Neuron (in vitro differentiated cells): Measurements from ENCODE around the gene EPHA3.

Experiments
- H2AFZ ChIP-seq: one replicate; pipeline ENCODE4 v1.6.1; 2013; ENCODE audit warnings: low read depth, mild to moderate bottlenecking, inconsistent platforms, low read length, moderate library complexity
- H3K27me3 ChIP-seq: one replicate; pipeline ENCODE4 v1.6.1; 2013; ENCODE audit warnings: low read length; ENCODE audit not compliant: insufficient read depth
- H3K36me3 ChIP-seq: one replicate; pipeline ENCODE4 v1.6.1; 2013; ENCODE audit warnings: low read length; ENCODE audit not compliant: insufficient read depth
- H3K4me1 ChIP-seq: one replicate; pipeline ENCODE4 v1.6.1; 2013; ENCODE audit warnings: low read length; ENCODE audit not compliant: insufficient read depth
- H3K4me3 ChIP-seq: 2 replicates; pipeline ENCODE4 v1.5.1; 2013; ENCODE audit warnings: mild to moderate bottlenecking, low read length, moderate library complexity
- H3K9me3 ChIP-seq: one replicate; pipeline ENCODE4 v1.6.1; 2013; ENCODE audit warnings: low read length

The EPHA3 gene

DNA sequence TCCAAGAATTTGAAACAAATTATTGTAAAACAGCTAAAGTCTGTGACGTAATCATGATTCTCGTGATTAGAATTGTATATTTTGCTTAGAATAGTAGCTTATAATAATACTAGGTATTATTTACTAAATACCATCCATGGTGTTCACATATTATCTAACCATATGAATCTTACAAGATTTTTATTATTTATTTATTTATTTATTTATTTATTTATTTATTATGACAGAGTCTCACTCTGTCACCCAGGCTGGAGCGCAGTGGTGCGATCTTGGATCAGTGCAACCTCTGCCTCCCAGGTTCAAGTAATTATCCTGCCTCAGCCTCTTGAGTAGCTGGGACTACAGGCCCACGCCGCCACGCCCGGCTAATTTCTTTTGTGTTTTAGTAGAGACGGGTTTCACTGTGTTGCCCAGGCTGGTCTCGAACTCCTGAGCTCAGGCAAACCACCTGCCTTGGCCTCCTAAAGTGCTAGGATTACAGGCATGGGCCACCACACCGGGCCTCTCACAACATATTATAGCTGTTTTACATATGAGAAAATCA, 173.5 kb downstream of the EPHA3 start:
- H3K4me3 ChIP-seq, result no peak overlapping the region

DNA sequence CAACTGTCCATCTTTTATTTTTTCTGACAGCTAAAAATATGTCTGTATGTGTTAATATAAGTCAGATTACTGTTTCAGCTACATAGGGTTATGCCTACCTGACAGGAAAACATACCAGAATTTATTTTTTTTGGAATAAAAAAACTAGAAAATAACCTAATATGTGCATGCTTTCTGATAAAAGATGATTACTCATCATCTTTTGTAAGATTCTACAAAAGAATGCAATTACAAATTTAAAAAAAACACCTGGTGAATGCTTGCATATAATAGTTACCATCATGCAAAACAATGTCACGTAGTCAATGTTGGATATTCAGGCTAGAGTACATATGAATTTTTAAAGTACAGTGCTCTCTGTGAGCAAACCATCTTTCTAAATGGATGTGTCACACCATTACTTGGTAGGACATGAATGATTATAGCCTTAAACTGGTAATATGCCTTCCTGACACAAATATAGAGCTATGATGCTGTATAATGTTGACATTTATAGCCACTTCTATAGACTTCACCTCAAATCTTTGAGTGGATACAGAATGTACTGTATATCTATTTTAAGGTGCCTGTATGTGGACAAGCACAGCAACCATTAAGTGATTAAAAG, 180.6 kb downstream of the EPHA3 start:
- Histone ChIP-seq H2AFZ (no peak overlapping the region), H3K4me1 (no peaks in the 10 kb centered on the region), H3K36me3 (no peaks in the 10 kb centered on the region), H3K27me3 (no peaks in the 10 kb centered on the region), H3K4me3 (no peak overlapping the region), H3K9me3 (no peaks in the 10 kb centered on the region)

More for the DNA sequence above, 173.5 kb downstream of the EPHA3 start:
- H3K36me3 ChIP-seq, result no peaks in the 10 kb centered on the region
- H3K9me3 ChIP-seq, result no peaks in the 10 kb centered on the region
- no peak overlapping the region for H2AFZ ChIP-seq
- no peaks in the 10 kb centered on the region for H3K27me3 ChIP-seq
- peaks cover 10% of the 10 kb centered on the region for H3K4me1 ChIP-seq

DNA sequence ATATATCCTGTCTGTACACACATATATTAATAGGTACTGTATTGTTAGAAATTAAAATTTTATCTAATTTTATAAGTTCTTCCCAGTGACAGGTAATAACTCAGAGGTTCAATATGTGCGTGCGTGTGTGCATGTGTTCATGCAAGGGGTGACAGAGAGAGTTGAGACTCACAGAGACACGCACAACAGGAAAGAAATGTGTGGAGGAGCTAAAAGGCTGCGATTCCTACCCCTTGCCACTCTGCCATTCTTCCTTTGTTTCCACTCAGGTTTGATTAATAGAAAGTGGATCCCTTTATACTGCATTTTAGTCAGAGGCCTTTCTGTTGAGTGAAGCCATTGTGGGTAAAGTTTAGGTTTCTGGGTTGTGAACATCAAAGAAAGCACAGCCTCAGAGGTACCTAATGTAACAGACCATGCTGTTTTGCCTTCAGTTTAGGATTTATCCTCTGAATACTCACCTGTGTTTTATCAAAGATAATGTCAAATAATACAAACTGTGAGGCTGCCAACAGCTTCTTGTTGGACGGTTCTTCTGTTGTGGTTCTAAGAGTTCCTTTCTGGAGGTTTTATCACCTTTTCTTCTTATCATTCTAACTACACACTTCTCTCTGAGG, 182.3 kb downstream of the EPHA3 start:
- no peak overlapping the region for H3K4me3 ChIP-seq
- no peaks in the 10 kb centered on the region for H3K36me3 ChIP-seq
- H3K4me1 ChIP-seq, result no peaks in the 10 kb centered on the region
- H3K9me3 ChIP-seq, result no peaks in the 10 kb centered on the region
- H2AFZ ChIP-seq, result no peak overlapping the region
- no peaks in the 10 kb centered on the region for H3K27me3 ChIP-seq

DNA sequence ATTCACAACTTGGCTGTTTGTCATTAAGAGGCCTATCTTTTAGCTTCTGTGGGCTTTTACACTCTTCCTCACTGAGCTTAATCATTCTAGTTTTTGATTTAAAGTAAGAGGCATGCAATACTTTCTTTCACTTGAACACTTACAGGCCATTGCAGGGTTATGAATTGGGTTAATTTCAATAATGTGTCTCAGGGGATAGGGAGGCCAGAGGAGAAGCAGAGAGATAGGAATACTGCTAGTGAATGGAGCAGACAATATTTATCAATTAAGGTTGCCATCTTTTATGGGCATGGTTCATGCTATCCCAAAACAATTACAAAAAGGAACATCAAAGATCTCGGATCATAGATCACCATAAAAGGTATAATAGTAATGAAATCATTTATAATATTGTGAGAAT, 189.8 kb downstream of the EPHA3 start:
- Histone ChIP-seq H3K27me3 (no peaks in the 10 kb centered on the region), H2AFZ (no peak overlapping the region), H3K4me3 (no peak overlapping the region), H3K36me3 (peaks cover 2% of the 10 kb centered on the region), H3K4me1 (no peaks in the 10 kb centered on the region), H3K9me3 (no peaks in the 10 kb centered on the region)

DNA sequence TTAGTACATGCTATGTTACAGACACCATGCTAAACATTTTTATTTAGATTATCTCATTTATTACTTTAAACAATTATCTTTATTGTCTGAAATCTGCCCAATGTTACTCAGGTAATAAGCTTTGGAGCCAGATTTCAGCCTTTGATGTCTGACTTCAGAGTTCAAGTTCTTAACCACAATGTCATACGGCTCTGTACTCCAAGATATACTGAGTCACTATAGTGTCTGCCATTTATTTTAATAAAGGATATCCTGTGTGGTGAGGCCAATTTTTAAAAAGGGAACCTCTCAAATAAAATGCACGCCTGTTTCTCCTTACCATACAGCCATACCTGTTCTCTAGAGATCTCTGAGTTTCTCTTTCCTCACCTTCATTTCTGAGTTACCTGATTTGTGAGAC, 193.1 kb downstream of the EPHA3 start:
- H3K9me3 ChIP-seq, result no peaks in the 10 kb centered on the region
- no peaks in the 10 kb centered on the region for H3K4me1 ChIP-seq
- no peak overlapping the region for H3K4me3 ChIP-seq
- H2AFZ ChIP-seq, result no peak overlapping the region
- H3K36me3 ChIP-seq, result peaks cover under 1% of the 10 kb centered on the region
- H3K27me3 ChIP-seq, result no peaks in the 10 kb centered on the region

DNA sequence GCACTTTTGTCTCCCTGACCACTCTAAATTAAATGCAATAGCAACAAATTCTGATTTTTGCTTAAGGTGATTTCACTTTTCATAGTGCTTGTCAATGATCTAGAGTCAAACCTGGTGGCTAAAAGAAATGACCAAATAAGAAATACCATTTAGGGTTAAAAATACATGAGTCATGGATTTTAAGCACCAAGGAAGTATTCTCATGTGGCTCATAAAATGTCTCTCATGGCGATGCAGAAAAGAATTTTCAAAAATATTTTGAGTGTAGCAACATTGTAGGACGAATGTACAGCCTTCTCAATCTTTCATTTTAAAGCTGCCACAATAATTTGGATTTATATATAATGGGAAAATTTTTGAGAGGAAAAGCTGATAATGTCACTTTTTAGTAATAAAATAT, 193.6 kb downstream of the EPHA3 start:
- no peaks in the 10 kb centered on the region for H3K36me3 ChIP-seq
- H3K4me1 ChIP-seq, result no peaks in the 10 kb centered on the region
- no peaks in the 10 kb centered on the region for H3K9me3 ChIP-seq
- H3K4me3 ChIP-seq, result no peak overlapping the region
- no peak overlapping the region for H2AFZ ChIP-seq
- H3K27me3 ChIP-seq, result no peaks in the 10 kb centered on the region

DNA sequence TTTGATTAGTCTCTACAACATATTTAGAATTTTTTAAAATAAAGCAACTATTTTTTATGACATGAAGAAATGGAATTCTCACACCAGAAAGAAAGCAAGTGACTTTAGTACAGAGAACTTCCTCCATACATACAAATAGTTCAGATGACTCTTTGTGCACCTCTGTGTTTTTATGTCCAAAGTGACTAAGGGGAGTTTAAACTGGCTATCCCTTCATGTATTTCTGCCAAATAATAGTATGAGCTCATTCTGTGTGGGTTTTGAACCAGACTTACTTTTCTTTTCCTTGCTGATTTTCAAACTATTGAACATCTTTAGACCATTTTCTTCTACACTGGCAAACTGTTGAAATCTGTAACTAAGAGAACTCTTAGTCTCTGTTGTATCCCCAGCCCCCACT, 196.3 kb downstream of the EPHA3 start:
- no peaks in the 10 kb centered on the region for H3K4me1 ChIP-seq
- no peak overlapping the region for H2AFZ ChIP-seq
- no peaks in the 10 kb centered on the region for H3K27me3 ChIP-seq
- H3K4me3 ChIP-seq, result no peak overlapping the region
- H3K36me3 ChIP-seq, result no peaks in the 10 kb centered on the region
- H3K9me3 ChIP-seq, result no peaks in the 10 kb centered on the region

DNA sequence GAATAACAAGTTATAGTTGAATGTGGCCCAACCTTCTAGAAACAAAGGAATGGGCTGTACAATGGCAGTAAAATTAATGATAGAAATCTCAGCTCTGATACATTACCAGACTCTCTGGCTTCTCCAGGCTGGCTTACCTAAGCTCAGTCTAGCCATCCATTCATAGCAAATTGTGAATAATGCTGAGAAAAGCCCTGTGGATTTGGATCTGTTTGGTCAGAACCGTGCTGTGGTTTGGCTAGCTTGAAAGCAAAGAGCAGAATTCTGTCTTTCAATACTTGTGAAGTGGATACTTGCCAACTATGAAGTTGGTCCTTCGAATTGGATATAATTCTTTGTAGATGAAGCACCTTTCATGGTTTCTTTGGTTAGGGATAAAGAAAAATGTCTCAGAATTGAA, 199.1 kb downstream of the EPHA3 start:
- H3K27me3 ChIP-seq, result no peaks in the 10 kb centered on the region
- H2AFZ ChIP-seq, result no peak overlapping the region
- H3K36me3 ChIP-seq, result no peaks in the 10 kb centered on the region
- no peak overlapping the region for H3K4me3 ChIP-seq
- no peaks in the 10 kb centered on the region for H3K9me3 ChIP-seq
- H3K4me1 ChIP-seq, result no peaks in the 10 kb centered on the region

DNA sequence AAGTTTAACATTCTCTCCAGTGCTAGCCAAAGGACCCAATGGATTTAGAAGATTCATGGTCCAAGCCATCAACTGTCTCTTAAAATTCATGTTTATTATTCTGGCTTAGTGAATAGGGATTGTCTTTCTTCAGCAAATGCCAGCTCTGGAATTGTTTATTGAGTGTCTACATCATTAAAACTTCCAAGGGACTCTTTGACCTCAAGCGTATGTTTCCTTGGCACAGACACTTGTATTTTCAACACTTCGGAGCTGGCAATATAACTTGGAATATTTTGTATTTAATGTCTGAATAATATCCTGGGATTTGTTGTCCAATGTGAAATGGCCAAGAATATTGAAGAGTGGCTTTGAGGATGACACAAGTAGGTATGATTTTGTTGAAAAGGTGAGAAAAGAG, 204.2 kb downstream of the EPHA3 start:
- Histone ChIP-seq H3K36me3 (no peaks in the 10 kb centered on the region), H3K4me3 (no peak overlapping the region), H3K27me3 (no peaks in the 10 kb centered on the region), H2AFZ (no peak overlapping the region), H3K9me3 (no peaks in the 10 kb centered on the region), H3K4me1 (no peaks in the 10 kb centered on the region)

DNA sequence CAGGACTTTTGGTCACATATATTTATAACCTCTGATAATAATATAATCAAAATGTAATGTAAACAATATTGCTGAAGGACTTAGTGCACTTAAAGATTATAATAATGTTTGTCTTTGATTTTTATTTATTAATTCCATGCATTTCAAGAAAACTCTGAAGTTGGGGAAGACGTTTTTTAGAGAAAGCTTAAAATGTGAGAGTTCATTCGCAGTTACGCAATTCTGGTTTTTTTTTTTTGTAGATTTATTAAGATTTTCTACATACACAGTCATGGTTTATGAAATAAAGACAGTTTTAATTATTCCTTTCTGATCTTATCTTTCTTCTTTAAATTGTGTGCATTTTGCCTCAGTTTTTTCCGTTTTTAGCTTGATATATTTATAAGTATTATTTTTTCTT, 204.7 kb downstream of the EPHA3 start:
- no peaks in the 10 kb centered on the region for H3K9me3 ChIP-seq
- no peaks in the 10 kb centered on the region for H3K27me3 ChIP-seq
- H3K4me3 ChIP-seq, result no peak overlapping the region

DNA sequence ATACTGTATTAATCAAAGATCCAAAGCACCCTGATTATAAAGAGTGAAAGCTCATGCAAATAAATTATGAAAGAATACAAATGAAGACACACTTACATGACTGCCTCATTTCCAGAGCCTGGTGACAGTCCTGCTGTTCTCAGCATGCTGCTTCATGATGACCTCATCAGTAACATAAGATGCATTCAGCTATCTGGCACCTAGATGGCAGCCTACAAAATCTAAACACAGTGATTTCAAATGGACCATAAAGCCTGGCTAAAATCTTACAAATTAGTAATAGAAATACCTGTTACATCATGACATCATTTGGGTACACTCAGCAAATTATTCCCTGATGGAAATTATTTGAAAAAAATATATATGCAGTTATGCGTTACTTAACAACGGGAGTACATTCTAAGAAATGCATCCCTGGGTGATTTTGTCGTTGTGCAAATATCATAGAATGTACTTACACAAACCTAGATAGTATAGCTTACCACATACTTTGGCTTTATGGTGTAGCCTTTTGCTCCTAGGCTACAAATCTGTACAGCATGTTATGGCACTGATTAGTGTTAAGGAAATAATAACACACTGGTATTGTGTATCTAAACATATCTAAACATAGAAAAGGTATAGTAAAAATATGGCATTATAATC, 207.2 kb downstream of the EPHA3 start:
- H3K4me1 ChIP-seq, result no peaks in the 10 kb centered on the region
- no peaks in the 10 kb centered on the region for H3K36me3 ChIP-seq

More for the DNA sequence above, 204.7 kb downstream of the EPHA3 start:
- Histone ChIP-seq H3K36me3 (no peaks in the 10 kb centered on the region), H2AFZ (no peak overlapping the region), H3K4me1 (no peaks in the 10 kb centered on the region)

DNA sequence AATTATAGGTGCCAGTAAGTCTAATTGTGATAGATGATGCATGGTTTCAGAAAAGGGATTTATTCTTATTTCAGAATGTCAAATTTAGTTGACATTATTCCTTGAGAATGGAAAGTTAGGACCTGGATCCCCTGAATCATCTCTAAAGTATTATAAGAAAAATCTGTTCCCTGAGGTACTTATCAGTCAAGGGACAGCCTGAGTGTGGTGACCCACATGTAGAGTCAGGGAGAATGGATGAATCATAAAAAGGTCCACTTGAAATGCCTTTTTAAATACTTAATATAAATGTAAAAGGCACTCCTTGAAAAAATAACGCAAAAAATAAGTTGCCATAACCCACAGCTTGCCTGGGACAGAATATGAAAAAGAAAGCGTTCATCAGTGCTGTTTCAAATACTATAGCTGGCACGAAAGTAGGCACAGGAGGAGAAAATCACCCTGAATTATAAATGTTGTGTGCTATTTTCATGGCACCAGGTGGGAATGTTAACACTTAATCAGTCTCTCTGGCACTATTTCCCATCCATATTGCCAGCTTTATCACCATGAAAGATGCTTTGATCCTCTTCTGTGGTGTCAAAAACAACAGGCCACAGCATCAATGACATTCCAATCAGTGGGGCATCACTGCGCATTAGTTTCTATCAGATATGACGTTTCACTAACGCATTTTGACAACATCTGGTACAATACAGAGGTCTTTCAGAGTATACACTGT, 208.5 kb downstream of the EPHA3 start:
- Histone ChIP-seq H3K4me1 (no peaks in the 10 kb centered on the region), H3K27me3 (no peaks in the 10 kb centered on the region), H3K4me3 (no peak overlapping the region), H3K9me3 (no peaks in the 10 kb centered on the region), H3K36me3 (no peaks in the 10 kb centered on the region), H2AFZ (no peak overlapping the region)

More for the DNA sequence above, 207.2 kb downstream of the EPHA3 start:
- no peak overlapping the region for H3K4me3 ChIP-seq
- no peaks in the 10 kb centered on the region for H3K9me3 ChIP-seq
- H3K27me3 ChIP-seq, result no peaks in the 10 kb centered on the region
- no peak overlapping the region for H2AFZ ChIP-seq

DNA sequence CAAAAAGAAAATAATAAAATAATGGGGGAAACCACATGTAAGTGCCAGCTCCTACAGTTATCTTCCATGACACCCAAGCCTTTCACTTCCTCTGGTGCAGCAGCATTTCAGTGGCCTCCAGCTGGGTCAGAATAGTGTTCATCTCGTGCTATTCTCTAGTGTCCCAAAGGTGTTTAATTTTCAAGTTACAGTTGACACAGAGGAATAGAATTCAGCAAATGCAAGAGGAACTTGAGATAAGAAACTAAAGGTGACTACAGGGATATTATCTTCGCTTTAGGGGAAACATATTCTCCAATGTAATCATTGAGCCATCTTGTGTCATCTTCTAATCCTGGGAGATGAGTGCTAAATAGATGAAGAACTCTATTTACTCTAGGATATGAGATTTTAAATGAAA, 212.8 kb downstream of the EPHA3 start:
- Histone ChIP-seq H3K4me1 (no peaks in the 10 kb centered on the region), H3K27me3 (no peaks in the 10 kb centered on the region), H2AFZ (no peak overlapping the region), H3K9me3 (no peaks in the 10 kb centered on the region), H3K36me3 (no peaks in the 10 kb centered on the region), H3K4me3 (no peak overlapping the region)
